D721Med (cell line): ENCODE measurements around the gene PRLHR.

ENCODE experiments used
- DNase-seq: peaks from one replicate; pipeline ENCODE4 v3.0.0; 2011; ENCODE audit warnings: low spot score; ENCODE audit not compliant: insufficient read length
- FAIRE-seq: peaks from 2 replicates; lab custom pipeline; 2011; peaks lifted over from hg19 to GRCh38; lab: Jason Lieb, UNC
- CTCF ChIP-seq: IDR thresholded peaks from 2 replicates; pipeline ENCODE4 v1.5.1; 2012; ENCODE audit warnings: mild to moderate bottlenecking, control low read depth; ENCODE audit not compliant: insufficient read depth; ENCODE audit errors: missing control alignments

The PRLHR gene

GRCh38 chr10:118607768-118608354 is 12.4 kb upstream of the PRLHR start:
- FAIRE-seq: no peak
- DNase-seq: no peak
- TF ChIP-seq CTCF: no peak

DNA sequence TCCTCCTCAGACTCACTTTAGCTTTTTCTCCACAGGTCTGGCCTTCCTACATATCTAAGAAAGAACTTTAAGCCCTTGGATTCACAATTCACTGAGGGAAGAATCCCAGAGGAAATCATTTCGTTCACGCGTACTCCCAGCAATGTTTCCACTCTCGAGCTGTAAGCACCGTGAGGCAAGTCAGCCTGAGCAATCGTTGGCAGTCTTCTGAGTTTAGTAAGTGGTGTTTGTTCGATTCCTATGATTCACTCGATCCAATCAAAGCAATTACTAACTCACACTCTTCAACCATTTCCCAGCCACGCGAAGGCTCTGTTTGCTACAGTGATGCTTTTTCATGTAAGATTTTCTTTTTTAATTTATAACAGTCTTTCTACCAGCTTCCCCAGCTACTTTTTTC is 10.2 kb upstream of the PRLHR start:
- FAIRE-seq (no peak), DNase-seq (no peak)
- TF ChIP-seq CTCF: no peak

GRCh38 chr10:118596426-118597124 is 1.1 kb upstream of the PRLHR start:
- FAIRE-seq (no peak), DNase-seq (no peak)
- TF ChIP-seq CTCF: no peak

DNA sequence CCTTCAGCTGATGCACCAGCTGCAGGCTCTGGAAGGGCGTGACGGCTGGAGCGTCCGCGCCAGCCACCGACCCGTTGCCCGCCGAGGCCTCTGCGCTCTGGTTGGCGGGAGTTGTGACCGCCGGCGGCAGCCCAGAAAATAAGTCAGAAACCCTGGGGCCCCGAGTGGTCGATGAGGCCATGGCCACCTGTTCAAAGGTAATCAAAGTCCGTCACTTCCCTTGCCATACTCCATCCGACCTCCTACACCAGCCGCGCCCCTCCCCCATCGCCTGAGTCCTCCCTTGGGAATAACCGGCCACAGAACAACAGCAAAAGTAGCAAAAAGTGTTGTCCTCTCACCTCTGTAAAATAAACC is 406 bp downstream of the PRLHR start:
- no peak for TF ChIP-seq CTCF
- FAIRE-seq: no peak

GRCh38 chr10:118594392-118595063 is 920 bp downstream of the PRLHR start:
- DNase-seq (no peak), FAIRE-seq (no peak)
- no peak for TF ChIP-seq CTCF

More for the DNA sequence above, 406 bp downstream of the PRLHR start:
- DNase-seq: no peak

DNA sequence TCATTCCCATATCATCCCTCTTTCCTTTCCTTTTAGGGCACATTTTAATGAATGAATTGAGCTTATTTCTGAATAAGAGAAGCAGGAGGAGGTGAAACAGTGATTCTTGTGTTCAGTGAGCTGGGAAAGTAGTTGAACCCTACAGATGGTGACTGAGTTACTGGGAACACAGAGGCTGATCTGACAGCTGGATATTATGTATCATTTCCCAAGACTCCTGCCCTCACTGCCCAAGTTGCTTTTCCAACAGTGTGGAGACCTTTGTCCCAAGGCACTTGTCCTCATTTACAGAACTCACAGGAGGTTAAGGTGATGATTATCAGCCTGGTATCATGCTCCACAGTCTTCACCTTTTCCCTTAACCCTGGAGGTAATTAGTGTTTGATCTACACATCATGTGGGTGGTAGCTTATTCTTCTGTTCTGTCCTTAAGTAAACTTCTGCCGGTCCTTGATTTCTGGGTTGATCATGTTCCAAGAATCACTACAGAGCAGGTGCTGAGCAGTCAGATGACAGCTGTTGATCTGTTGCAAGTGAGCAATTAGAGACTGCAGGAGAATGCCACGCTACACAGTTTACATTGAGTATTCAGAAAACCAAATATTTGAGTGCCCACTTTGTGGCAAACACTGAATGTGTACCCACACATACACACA is 2.6 kb downstream of the PRLHR start:
- TF ChIP-seq CTCF: no peak
- FAIRE-seq: no peak
- DNase-seq: no peak
